AG08395 (cell line): ENCODE results near the gene BHLHA9.

Source experiments
- DNase-seq: peaks from one replicate; pipeline ENCODE4 v3.0.0; 2012; ENCODE audit warnings: mixed read lengths, low spot score

BHLHA9 gene

DNA sequence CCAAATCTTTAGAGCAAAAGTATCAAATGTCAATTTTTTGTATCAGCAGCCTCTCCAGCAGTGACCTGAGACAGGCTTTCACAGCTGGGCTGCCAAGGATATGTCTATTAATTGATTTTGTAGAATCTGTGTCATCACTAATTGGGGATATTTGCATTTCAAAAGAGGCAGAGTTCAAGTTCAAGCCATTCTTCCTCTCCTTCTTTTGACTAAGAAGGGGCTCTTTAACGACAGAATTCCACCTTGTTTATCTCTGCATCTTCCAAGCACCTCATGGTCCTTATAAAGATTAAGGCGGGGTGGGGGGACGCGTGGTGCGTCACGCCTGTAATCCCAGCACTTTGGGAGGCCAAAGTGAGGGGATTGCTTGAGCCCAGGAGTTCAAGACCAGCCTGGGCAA lies 15.2 kb upstream of the BHLHA9 start:
- DNase-seq = no peak

DNA sequence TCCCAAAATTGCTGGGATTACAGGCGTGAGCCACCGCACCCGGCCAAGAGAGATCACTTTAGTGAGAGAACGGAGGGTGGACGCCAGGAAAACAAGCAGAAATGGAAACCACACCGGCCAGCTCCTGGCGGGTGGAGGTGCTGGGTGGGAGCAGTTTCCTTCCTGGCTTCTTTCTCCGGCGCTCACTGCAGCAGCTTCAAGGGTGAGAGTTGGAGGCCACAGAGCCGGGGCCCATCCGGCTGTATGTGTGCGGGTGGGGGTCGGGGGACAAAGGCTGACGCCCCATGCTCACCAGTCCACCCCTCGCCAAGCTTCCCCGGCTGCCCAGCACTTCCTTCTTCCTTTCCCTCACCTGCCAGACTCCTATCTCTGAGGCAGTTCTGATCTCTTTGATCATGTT lies 13.5 kb upstream of the BHLHA9 start:
- DNase-seq = no peak

DNA sequence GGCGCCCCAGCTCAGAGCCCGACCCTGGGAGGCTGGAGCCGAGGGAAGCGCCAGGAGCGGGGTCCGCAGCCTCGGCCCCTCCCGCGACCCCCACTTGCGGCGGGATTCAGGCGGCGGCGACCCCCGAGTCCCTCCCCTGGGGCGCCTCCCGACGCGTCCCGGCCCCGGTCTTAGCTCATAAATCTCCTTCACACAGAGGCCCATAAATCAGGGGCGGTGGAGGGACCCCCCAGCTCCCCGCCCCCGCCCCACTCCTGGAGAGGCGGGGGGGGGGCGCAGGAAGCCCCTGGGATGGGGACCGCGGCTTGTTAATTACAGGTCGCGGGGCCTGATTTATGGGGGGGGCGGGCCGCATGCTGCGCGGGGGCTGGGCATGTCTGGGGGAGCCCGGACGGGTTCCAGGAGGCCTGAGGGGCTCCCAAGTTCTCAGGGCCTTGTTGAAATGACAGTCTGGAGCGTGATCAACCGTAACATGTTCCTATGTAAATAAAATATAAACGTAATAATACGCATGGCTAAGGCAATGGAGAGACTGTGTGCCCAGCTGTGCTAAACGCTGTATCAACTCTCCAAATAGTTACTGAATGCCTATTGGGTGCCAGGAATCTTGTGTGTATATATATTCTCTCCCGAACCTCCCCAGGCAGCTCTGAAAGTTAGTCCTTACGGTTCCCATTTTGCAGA lies 10.0 kb upstream of the BHLHA9 start:
- DNase-seq = no peak

DNA sequence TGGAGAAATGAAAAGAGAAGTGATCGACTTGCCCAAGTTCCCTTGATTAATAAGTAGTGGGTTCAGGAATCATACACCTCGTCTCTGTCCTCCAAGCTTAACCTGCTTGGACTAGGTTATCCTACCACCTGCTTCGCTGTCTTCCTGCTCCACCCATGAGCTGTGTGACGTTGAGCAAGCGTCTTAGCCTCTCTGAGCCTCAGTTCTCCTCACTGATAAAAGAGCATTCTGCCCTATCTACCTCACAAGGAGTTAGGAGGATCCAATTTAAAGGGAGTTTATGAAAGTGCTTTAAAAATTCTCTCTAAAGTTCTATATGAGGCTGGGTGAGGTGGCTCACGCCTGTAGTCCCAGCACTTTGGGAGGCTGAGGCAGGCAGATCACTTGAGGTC lies 9.5 kb upstream of the BHLHA9 start:
- no peak for DNase-seq

DNA sequence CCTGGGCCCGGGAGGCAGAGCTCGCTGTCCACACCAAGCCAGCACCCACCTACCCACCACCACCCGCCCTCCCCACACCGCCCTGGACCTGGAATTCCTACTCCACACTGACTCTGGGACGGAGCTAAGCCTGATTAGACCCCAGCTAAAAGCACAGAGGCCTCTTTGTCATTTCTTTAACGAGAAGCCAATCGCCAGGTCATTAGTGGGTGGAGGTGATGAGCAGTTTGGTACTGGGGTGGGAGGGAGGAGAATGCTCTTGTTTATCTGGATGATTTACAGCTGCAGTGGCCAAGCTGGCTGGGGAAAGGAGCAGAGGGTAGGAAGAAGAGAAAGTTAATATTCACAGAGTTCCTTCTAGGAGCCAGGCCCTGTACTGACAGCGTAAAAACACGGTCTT lies 6.0 kb upstream of the BHLHA9 start:
- no peak for DNase-seq

DNA sequence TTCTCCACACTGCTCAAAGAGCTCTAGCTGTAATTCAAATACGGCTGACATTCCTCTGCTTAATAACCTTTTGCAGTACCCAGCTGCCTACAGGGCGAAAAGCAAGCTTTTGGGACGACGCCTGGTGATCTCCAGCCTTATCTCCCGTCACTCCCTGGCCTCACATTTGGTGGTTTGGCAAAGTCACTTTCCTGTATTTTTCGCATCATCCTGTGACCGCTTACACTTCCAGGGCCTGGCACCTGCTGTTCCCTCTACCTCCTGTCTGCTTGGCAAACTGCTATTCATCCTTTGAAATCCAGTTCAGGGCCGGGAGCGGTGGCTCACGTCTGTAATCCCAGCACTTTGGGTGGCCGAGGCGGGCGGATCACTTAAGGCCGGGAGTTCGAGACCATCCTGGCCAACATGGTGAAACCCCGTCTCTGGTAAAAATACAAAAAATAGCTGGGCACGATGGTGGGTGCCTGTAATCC lies 2.7 kb upstream of the BHLHA9 start:
- no peak for DNase-seq

DNA sequence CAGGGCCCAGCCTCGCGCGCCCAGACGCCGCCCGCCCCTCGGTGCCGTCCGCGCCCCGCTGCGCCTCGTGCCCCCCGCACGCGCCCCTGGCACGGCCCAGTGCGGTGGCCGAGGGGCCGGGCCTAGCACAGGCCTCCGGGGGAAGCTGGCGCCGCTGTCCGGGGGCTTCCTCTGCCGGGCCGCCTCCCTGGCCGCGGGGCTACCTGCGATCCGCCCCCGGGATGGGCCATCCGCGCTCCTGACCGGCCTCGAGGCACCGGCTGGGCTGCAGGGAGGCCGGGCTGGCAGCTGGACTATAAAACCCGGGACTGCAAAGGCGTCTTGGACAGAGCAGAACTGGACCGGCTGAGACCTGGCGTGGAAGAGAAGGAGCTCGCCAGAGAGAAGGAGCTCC lies 783 bp downstream of the BHLHA9 start:
- DNase-seq = no peak

DNA sequence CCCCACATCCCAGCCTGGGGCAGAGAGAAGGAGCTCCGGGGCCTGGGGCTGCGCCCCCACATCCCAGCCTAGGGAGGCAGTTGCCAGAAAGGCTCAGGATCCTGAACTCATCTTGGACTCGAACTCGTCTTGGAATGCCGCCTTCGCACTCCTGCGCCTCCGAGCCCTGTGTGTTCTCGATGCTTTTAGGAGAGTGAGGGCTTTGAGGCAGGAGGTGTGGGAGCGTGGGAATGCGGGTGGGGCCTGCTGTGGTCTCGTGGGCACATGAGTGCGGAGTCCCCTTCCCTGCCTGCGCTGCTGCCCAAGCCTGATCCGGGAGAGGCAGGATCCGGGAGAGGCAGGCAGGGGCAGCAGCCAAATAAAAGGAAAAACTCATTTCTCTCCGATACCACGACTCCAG lies 1.2 kb downstream of the BHLHA9 start:
- no peak for DNase-seq

DNA sequence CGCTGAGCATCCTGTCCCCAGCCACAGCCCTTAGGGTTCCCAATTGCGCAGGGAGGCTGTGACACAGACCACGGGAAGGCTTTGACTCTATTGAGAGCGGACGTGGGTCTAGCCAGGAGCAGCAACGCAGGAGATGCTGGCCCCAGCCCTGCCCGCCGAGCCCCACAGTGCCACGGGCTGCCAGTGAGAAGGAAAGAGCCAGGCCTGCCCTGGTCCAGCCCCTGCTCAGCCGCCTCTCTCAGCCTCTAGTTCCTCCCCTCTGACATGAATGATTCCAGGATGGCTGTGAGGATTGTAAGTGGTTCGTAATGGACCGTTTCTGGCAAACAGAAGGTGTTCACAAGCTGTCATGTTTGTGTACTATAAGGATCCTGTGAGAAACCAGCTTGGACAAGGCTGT lies 2.5 kb downstream of the BHLHA9 start:
- no peak for DNase-seq

DNA sequence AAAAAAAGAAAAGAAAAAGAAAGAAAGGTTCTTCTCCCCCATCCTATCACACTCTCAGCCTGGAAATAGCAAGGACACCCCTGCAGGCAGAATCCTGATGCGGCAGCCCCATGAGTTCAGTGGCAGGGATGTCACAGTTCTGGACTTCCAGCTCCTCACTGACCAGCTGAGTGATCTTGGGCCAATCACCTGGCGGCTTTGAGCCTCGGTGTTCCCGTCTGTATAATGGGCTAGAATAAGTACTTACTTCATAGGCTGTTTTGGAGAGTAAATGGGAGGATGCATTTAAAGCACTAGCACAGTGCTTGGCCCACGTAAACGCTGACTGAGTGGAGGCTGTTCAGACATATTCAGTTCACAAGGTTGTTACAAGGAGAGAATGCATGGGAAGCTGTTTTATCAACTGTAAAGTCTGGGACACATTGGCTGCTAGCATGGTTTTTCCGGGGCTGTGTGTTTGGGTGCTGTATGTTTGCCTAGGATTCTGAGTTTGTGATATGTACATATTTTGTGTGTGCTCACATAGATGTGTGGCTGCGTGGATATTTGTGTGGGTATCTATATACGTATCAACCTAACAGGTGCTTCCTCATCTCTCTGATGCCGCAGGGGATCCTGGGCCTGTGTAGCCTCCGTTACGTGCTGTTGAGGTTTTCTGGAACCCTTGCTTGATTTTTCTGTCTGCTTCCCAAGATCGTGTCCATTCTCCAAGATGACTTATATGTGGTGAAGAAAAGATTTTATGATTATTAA lies 3.4 kb downstream of the BHLHA9 start:
- no peak for DNase-seq

DNA sequence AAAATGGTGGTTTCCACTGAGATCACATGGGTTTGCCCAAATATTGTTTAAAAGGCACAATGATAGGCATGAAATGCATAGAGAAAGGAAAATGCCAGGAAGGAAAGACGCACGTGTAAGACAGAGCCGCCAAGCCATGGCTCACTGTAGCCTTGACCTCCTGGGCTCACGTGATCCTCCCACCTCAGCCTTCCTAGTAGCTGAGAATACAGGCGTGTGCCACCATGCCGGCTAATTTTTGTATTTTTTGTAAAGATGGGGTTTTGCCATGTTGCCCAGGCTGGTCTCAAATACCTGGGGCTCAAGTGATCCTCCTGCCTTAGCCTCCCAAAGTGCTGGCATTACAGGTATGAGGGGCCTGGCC lies 4.0 kb downstream of the BHLHA9 start:
- no peak for DNase-seq

DNA sequence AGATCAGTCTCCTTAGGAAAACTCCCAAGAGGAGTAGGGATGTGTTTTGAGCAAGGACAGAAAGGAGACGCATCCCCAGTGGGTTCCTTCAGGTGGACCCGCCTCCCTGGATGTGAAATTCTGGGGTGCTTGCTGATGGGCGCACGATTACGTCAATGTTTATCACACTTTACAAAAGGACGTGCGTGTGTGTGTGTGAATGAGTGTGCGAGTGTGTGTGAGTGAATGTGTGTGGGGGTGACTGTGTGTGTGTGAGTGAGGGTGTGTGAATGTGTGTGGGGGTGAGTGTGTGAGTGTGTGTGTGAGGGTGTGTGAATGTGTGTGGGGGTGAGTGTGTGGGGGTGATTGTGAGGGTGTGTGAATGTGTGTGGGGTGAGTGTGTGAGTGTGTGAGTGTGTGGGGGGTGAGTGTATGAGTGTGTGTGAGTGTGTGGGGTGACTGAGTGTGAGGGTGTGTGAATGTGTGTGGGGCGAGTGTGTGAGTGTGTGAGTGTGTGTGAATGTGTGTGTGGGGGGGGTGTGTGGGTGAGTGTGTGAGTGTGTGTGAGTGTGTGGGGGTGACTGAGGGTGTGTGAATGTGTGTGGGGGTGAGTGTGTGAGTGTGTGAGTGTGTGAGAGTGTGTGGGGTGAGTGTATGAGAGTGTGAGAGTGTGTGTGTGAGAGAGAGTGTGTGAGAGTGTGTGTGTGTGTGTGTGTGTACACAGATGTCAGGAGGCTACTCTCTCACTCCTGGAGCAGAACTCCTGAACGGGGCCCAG lies 5.1 kb downstream of the BHLHA9 start:
- DNase-seq = no peak

DNA sequence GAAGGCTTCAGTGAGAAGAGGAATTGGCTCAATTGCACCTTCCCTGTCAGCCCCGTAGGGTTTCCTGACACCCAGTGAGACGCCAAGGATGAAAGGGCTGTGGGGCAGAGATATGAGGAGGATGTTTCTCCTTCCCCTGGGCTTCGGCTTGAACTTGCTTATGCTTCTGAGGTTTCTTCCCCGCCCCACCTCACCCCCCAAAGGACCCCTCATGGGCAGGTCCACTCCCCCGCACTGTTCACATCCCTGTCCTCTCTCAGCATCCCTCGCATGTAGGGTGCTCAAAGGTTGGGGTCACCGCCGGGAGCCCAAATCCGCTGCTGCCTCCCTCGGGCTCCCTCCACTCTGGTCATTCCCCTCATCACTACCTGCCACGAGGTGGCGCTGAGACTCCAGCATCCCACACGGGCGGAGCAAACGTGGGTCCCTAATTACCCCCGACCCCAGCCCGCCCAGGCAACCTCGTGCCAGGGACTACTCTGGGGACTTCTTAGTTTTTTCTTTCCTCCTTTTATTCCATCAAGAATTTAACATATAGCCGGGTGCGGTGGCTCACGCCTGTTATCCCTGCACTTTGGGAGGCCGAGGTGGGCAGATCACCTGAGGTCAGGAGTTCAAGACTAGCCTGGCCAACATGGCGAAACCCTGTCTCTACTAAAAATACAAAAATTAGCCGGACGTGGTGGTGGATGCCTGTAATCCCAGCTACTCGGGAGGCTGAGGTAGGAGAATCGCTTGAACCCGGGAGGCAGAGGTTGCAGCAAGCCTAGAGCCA lies 5.9 kb downstream of the BHLHA9 start:
- DNase-seq = peak; percentile 68

DNA sequence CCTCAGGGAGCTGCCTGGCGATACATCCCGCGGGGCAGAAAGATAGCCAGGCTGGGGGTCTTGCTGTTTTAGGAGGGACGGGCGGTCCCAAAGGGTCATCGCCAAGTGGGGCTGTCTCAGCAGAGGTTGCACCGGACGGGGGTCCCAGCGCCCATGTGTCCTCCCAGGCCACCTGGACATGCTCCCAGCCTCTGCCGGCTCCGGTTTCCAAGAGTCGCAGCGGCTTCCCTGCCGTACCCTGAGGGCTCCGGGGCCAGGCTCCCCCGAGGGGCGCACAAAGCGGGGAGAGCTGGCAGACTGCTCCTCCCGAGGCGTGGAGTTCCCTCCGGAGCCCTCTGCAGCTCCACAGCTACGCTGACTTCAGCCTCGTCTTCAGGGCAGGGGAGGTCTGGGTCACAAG lies 10.4 kb downstream of the BHLHA9 start:
- DNase-seq = no peak

DNA sequence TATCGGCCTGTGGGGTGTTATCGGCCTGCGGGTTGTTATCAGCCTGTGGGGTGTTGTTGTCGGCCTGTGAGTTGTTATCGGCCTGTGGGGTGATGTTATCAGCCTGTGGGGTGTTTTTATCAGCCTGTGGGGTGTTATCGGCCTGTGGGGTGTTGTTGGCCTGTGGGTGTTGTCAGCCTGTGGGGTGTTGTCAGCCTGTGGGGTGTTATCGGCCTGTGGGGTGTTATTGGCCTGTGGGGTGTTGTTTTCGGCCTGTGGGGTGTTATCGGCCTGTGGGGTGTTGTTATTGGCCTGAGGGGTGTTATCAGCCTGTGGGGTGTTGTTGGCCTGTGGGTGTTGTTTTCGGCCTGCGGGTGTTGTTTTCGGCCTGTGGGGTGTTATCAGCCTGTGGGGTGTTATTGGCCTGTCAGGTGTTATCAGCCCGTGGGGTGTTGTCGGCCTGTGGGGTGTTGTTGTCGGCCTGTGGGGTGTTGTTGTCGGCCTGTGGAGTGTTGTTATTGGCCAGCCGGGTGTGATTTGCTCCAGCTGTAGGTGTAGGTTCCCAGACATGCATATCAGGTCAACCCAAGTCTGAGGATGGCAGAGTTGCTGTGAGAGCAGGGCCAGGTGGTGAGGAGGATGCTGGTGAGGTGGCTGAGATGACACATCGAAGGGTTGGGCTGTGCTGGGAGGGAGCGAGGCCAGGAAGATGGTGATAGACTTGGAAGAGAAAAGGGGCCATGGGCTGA lies 16.3 kb downstream of the BHLHA9 start:
- DNase-seq = no peak

DNA sequence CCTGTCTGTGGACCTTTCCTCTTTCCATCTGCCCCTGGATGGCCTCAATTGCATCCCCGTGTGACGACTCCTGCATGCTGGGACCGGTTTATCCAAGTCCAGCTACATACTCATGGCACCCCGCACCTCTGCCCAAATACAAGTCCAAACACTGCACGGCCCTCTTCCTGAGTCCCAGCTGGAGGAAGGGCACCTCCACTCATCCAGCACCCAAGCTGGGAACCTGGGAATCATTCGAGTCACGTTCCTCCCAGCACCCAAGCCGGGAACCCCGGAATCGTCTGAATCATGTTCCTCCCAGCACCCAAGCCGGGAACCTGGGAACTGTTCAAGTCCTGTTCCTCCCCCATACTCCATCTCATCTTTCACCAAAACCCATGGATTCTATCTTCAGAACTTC lies 19.5 kb downstream of the BHLHA9 start:
- DNase-seq = no peak

DNA sequence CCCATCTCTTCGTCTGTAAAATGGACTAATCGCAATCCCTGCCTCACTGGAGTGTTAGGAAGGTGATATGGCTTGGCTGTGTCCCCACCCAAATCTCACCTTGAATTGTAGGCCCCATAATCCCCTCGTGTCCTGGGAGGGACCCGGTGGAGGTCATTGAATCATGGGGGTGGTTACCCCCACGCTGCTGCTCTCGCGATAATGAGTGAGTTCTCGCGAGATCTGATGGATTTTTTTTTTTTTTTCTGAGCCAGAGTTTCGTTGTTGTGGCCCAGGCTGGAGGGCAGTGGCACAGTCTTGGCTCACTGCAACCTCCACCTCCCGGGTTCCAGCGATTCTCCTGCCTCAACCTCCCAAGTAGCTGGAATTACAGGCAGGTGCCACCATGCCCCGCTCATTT lies 20.4 kb downstream of the BHLHA9 start:
- no peak for DNase-seq

DNA sequence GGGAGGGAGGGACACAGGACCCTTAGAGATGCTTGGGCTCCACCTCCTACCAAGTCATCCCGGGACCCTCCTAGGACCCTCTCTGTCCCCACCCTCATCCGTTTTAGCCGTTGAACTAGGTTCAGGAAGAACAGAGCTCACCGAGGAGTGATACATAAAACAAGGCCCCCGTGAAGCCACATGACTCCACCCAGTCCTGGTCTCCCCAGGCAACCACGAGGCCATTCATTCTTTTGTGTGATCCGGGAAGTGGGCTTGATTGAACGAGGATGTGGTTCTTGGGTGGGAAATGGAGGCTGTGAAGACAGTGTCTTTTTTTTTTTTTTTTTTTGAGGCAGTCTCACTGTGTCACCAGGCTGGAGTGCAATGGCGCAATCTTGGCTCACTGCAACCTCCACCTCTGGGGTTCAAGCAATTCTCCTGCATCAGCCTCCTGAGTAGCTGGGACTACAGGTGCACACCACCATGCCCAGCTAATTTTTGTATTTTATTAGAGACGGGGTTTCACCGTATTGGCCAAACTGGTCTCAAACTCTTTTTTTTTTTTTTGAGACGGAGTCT lies 24.0 kb downstream of the BHLHA9 start:
- DNase-seq = no peak

DNA sequence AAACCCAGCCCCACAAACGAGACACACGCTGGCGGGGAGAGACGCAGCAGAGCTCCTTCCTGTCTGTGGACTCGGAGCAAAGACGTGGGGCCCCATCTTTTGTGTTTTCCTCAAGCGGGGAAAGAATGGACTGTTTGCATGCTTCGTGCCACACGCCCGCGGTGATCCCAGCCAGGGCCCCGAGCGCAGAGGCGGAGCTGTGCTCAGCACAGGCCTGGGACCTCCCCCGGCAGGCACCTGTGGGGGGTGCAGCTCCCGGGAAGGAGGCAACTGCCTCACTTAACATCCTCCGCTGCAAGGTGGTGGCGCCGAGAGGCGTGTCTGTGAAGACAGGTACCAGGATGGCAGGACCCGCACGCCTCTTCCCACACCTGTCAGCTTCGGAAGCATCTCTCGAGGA lies 28.4 kb downstream of the BHLHA9 start:
- DNase-seq = peak; percentile 11

DNA sequence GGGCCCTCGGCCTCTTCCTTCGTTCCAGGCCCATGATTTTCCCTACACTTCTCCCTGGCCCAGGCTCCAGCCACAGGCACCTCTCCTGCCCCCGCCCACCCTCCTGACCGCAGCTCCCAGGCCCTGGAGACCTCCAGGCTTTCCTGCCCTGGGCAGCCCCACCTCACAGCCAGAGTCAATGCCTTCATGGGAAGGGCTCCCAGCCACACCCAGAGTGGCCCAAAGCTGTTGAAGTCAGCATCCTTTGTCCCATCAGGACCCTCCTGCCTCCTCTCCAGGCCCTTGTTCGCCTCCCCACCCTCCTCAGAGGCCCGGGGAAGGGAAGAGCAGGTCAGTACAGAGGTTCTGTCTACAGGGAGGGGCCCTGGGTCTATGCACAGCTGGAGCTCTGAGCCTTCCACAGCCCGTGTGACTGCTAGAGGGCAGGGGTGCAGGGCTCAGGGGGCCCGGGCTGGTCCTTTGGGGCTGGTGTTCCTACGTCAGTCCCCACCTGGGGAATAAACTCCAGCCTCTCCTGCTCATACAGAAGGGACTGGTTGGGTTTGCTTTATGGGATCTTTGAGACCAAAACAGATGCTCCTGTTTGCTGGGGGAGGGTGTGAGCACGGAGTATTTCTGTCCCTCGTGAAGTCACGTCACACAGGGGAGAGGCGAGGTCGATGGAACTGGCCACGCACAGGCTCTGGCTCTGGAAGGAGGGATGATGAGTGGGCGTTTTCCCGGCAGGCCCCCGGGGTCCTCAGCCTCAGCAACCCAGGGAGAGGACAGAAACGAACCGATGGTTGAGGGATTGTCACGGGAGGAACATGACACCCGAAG lies 29.5 kb downstream of the BHLHA9 start:
- no peak for DNase-seq
